Left forelimb (tissue), 1 donor: ENCODE data around the gene DNAJC16.
"Not testable (repeated sequence)": the region's sequence is repeated elsewhere in the genome, so short reads cannot be mapped to it uniquely, and the experiment has no call there.

Experiments
- DNase-seq: peaks from one replicate; pipeline ENCODE4 v3.0.0-alpha.2; 2018; ENCODE audit warnings: low spot score

DNAJC16 gene

GRCh38 chr1:15583016-15583706 lies 56.5 kb downstream of the DNAJC16 start:
- no peak for DNase-seq

GRCh38 chr1:15584489-15585363 lies 58.1 kb downstream of the DNAJC16 start, which contains the start of gene AGMAT:
AGMAT (minus strand) TSS chr1:15585051; CDS start chr1:15584967, 84 bp downstream.
- peak; percentile 68 for DNase-seq

DNA sequence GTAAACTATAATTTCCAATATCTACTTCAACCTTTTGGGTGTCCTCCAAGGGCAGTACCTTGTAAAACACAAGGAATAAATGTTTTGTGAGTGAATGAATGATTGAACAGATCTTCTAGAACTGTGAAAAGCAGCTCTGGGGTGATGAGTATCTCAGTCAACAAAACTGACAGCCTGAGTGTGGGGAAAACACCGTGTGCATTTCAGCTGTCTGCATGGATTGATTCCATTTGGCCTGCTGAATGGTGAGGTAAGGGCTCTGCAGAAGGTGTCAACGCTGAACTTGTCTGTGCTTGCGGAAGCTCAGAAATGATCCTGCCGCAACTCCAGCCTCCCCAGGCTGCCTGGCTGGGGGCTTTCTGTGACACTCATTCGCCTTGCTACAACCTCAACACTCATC lies 65.6 kb downstream of the DNAJC16 start:
- no peak for DNase-seq

DNA sequence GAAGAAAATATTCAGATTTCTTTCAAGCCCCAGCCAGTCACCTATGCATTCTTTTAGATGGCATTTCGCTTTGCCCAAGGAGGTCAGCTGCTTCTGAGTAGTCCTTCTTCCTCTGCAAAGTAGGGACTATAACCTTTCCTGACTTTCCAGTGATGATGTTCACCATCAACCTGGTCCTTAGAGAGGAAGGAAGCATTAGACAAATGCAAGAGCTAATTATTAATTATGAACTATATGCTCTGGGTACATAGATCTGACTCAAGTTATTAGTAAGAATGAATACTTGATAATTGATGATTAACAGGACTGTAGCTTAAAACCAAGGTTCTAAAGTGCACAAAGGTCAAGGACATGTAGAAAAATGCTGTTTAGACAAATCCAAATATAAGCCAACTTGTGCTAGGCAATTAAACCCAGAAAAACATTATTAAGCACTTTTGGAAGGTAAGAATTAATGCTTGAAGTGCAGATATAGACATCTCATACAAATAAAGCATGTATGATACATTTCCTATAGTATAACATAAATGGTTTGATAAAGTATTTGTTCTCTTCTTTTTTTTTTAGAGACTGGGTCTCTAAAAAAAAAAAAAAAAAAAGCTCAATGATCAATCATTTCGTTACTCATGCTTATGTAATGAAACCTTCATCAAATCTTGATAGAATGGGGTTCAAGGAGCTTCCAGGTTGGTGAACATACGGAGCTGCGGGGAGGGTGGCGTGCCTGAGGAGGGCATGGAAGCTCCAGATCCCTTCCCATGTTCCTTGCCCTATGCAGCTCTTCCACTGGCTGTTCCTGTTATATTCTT lies 69.4 kb downstream of the DNAJC16 start:
- no peak for DNase-seq

GRCh38 chr1:15598436-15598835 lies 71.8 kb downstream of the DNAJC16 start:
- no peak for DNase-seq

GRCh38 chr1:15603050-15603965 lies 76.7 kb downstream of the DNAJC16 start:
- peak; percentile 95 for DNase-seq

GRCh38 chr1:15603966-15604282 lies 77.3 kb downstream of the DNAJC16 start:
- DNase-seq, result not testable (repeated sequence)

DNA sequence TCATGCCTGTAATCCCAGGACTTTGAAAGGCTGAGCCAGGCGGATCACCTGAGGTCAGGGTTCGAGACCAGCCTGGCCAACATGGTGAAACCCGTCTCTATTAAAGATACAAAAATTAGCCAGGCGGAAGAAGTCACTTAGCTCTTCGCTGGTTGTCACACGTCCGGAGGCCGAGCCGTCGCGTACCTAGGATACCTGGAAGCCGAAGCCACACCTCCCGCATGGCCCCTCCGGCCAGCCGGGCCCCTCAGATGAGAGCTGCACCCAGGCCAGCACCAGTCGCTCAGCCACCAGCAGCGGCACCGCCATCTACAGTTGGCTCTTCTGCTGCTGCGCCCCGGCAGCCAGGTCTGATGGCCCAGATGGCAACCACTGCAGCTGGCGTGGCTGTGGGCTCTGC lies 77.8 kb downstream of the DNAJC16 start:
- not testable (repeated sequence) for DNase-seq

GRCh38 chr1:15605398-15606383 lies 79.0 kb downstream of the DNAJC16 start:
- no peak for DNase-seq

- no peak for DNase-seq
Observed at GRCh38 chr1:15609631-15610030, 83.0 kb downstream of the DNAJC16 start.

DNA sequence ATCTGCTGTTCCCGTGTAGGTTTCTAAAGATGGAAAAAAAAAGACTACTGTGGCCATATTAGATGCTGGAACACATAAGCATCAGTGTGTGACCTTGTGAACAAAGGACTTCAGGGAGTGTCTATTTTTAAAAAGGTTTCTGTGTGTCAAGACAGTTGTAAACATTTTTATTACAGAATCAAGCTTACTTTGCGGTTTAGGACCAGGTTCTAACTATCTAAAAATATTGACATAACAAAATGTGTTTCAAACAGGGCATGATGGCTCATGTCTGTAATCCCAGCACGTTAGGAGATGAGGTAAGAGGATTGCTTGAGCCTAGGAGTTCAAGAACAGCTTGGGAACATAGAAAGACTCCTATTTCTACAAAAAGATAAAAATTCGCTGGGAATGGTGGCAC lies 83.5 kb downstream of the DNAJC16 start:
- DNase-seq, result no peak

DNA sequence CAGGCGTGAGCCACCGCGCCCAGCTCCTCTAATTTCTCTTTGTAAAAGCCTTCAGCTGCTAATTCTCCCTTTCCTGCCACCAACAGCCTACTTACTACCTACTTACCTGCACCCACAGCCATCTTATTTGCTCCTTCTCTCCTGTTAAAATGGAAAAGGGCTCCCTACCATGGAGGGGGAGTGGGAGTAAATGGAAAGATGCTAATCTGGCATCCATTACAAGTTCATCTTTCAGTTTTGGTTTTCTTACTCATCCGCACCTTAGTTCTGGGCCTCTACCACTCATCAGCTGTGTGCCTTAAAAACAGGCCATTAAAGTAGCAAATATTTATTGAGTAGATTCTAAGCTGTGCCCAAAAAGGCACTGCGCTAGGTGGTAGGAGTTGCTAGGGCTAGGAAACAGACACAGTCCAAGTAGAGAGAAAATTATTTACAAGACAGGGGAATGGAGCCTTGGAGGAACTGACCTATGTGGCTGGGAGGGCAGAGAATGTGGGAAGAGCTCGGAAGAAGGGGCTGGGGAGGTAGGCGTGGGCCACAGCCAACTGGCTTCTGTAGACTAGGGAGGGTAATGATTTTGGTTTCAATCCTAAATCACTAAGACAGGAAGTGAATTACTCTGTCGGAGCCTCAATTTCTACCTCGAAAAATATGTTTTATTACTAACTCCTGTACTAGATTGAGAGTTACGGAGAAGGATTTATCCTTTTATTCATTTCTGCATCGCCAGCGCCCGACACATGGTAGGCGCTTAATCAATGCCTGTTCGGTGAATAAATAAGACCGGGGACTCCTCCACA lies 89.9 kb downstream of the DNAJC16 start:
- DNase-seq, result no peak

GRCh38 chr1:15617173-15618076 lies 90.8 kb downstream of the DNAJC16 start, which contains the start of gene DDI2:
DDI2 (plus strand) TSS chr1:15617458; CDS start chr1:15617671, 213 bp downstream.
- DNase-seq, result peak; percentile 97

DNA sequence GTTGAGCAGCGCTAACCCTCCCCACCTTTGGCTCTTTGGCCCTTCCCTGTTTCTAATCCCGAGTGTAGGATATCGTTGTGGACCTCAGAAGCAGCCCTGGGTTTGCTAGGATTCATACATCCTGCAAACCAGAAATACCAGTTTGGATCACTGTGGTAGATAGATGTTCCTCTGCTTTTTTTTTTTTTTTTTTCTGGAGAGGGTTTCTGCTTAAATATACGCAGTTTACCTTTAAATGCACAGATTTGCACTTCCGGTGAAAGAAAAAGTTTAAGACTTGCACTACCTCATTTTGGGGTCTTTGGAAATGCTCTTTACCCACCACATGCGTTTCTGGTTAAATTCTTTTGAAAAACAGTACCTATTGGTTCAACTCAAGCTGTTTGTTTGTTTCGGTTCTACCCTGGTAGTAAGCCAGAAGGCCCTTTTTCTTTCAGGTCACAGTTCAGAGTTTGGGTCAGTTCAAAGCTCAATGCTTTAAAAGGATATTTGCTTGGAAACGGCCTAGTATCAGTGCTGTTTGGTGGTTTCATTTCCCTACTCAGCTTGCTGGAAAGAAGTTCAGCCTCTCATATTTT lies 91.5 kb downstream of the DNAJC16 start:
- DNase-seq, result no peak

DNA sequence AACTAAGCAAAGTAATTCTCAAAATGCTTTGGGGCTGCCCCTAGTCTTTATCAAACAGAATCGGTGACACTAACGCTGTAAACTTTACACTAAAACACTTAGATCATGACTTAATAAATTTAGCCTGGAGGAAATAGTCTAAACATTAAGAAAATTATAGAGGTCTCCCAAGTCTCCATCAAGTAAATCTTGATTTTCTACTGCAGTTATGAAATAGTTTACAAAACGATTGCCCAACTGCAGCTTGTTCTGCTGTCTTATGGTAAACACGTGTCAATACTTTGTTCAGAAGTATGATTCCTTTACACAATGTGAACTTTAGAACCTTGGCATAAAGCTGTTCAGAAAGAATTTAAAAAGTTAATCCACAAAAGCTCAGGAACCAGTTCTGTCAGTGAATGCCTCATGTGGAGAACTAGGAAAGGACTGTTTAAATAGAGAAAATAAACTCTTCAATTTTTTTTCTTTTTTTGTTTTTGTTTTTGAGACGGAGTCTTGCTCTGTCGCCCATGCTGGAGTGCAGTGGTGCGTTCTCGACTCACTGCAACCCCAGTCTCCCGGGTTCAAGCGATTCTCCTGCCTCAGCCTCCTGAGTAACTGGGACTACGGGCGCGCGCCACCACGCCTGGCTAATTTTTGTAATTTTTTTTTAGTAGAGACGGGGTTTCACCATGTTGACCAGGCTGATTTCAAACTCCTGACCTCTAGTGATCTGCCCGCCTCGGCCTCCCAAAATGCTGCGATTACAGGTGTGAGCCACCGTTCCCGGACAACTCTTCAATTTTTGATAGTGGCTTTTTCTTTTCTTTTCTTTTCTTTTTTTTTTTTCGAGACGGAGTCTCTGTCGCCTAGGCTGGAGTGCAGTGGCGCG lies 92.2 kb downstream of the DNAJC16 start:
- DNase-seq, result no peak

- DNase-seq, result no peak
Observed at GRCh38 chr1:15620155-15620545, 93.5 kb downstream of the DNAJC16 start.
